Karpas-422 (cell line): ENCODE data around the gene GRIA3. TPM values are rescaled to one million over a fixed set of nuclear protein-coding genes. Genes with fewer than 3 reads are reported as not detected.

Experiments used
- DNase-seq: peaks from one replicate; pipeline ENCODE4 v3.0.0-alpha.2; 2015
- H2AFZ ChIP-seq: fragments of 200-600 bp; sonication (generic); 2 replicates; pipeline ENCODE4 v1.6.1; 2014; ENCODE audit warnings: antibody characterized with exemption, low read length, mixed read lengths
- H3K27ac ChIP-seq: fragments of 200-600 bp; sonication (generic); 2 replicates; pipeline ENCODE4 v1.5.1; 2014; ENCODE audit warnings: mild to moderate bottlenecking, low read length, moderate library complexity
- H3K27me3 ChIP-seq: fragments of 200-600 bp; sonication (generic); 2 replicates; pipeline ENCODE4 v1.6.1; 2014; ENCODE audit warnings: low read length, mixed read lengths
- H3K36me3 ChIP-seq: fragments of 200-600 bp; sonication (generic); 2 replicates; pipeline ENCODE4 v1.6.1; 2014; ENCODE audit warnings: low read length, mixed read lengths; ENCODE audit not compliant: insufficient read depth
- H3K4me1 ChIP-seq: fragments of 200-600 bp; sonication (generic); 2 replicates; pipeline ENCODE4 v1.6.1; 2014; ENCODE audit warnings: mild to moderate bottlenecking, low read length, mixed read lengths
- H3K4me2 ChIP-seq: fragments of 200-600 bp; sonication (generic); 2 replicates; pipeline ENCODE4 v1.6.1; 2014; ENCODE audit warnings: low read length, low read depth, mild to moderate bottlenecking; ENCODE audit not compliant: poor library complexity, severe bottlenecking
- H3K4me3 ChIP-seq: fragments of 200-600 bp; sonication (generic); 2 replicates; pipeline ENCODE4 v1.5.1; 2014; ENCODE audit warnings: mild to moderate bottlenecking, antibody characterized with exemption, low read length, mixed read lengths
- H3K79me2 ChIP-seq: fragments of 200-600 bp; sonication (generic); 2 replicates; pipeline ENCODE4 v1.6.1; 2014; ENCODE audit warnings: mild to moderate bottlenecking, low read length, mixed read lengths
- H3K9ac ChIP-seq: fragments of 200-600 bp; sonication (generic); 2 replicates; pipeline ENCODE4 v1.6.0; 2014; ENCODE audit warnings: low read length
- H3K9me2 ChIP-seq: fragments of 200-600 bp; sonication (generic), shearing (Covaris generic); replicated peaks from 2 replicates; pipeline ENCODE4 v1.6.0; 2014; ENCODE audit warnings: mild to moderate bottlenecking, low read length, moderate library complexity; ENCODE audit not compliant: insufficient read depth
- H3K9me3 ChIP-seq: fragments of 300-700, 200-600 bp; sonication (generic); 2 replicates; pipeline ENCODE4 v1.6.1; 2014; ENCODE audit warnings: low read length, mixed read lengths
- H4K20me1 ChIP-seq: fragments of 200-600 bp; sonication (generic); 2 replicates; pipeline ENCODE4 v1.6.1; 2014; ENCODE audit warnings: mild to moderate bottlenecking, antibody characterized with exemption, low read length, low read depth; ENCODE audit not compliant: insufficient read depth
- total RNA-seq: library from RNA; depleted of rRNA; stranded (reverse); fragments of >200 nt; shearing (Covaris generic); gene quantifications from 2 replicates; pipeline ENCODE4 v1.2.3, GENCODE V29; 2014; ENCODE audit warnings: low replicate concordance

The GRIA3 gene
- total RNA-seq, 1 experiment from 2014 or later = not detected

- Histone ChIP-seq H3K36me3 (no peaks in the 10 kb centered on the region), H3K4me3 (no peak overlapping the region)
Observed at GRCh38 chrX:123222920-123223319, 38.8 kb downstream of the GRIA3 start.

GRCh38 chrX:123223409-123223808 lies 39.3 kb downstream of the GRIA3 start:
- no peak overlapping the region for H3K27ac ChIP-seq
- no peaks in the 10 kb centered on the region for H3K36me3 ChIP-seq
- no peak overlapping the region for H3K4me2 ChIP-seq
- H3K9ac ChIP-seq = no peak overlapping the region
- DNase-seq = no peak
- no peaks in the 10 kb centered on the region for H4K20me1 ChIP-seq
- peaks cover 6% of the 10 kb centered on the region; the same call in 1 of the 2 replicates for H3K9me3 ChIP-seq
- H3K79me2 ChIP-seq = no peaks in the 10 kb centered on the region
- no peaks in the 10 kb centered on the region for H3K4me1 ChIP-seq
- H3K4me3 ChIP-seq = no peak overlapping the region
- H3K27me3 ChIP-seq = no peaks in the 10 kb centered on the region
- H2AFZ ChIP-seq = no peak overlapping the region
- no peaks in the 10 kb centered on the region for H3K9me2 ChIP-seq

More at GRCh38 chrX:123222920-123223319, 38.8 kb downstream of the GRIA3 start:
- peaks cover 6% of the 10 kb centered on the region; the same call in 1 of the 2 replicates for H3K9me3 ChIP-seq
- H3K27me3 ChIP-seq = no peaks in the 10 kb centered on the region
- no peaks in the 10 kb centered on the region for H4K20me1 ChIP-seq
- no peak overlapping the region for H3K9ac ChIP-seq
- no peak overlapping the region for H3K4me2 ChIP-seq
- no peaks in the 10 kb centered on the region for H3K9me2 ChIP-seq
- H2AFZ ChIP-seq = no peak overlapping the region
- no peaks in the 10 kb centered on the region for H3K4me1 ChIP-seq
- H3K27ac ChIP-seq = no peak overlapping the region
- DNase-seq = no peak
- H3K79me2 ChIP-seq = no peaks in the 10 kb centered on the region

- Histone ChIP-seq H3K79me2 (no peaks in the 10 kb centered on the region), H3K4me1 (no peaks in the 10 kb centered on the region), H4K20me1 (no peaks in the 10 kb centered on the region), H3K27me3 (no peaks in the 10 kb centered on the region), H3K4me3 (no peak overlapping the region), H3K36me3 (no peaks in the 10 kb centered on the region), H3K9ac (no peak overlapping the region), H3K27ac (no peak overlapping the region), H3K9me3 (peaks cover 6% of the 10 kb centered on the region; the same call in 1 of the 2 replicates), H2AFZ (no peak overlapping the region), H3K4me2 (no peak overlapping the region), H3K9me2 (no peaks in the 10 kb centered on the region)
- DNase-seq = no peak
Observed at GRCh38 chrX:123223859-123224258, 39.8 kb downstream of the GRIA3 start.

- no peak overlapping the region for H3K9ac ChIP-seq
- no peak overlapping the region for H2AFZ ChIP-seq
- no peak overlapping the region for H3K27ac ChIP-seq
- no peaks in the 10 kb centered on the region for H3K27me3 ChIP-seq
- no peaks in the 10 kb centered on the region for H3K9me2 ChIP-seq
- H3K4me2 ChIP-seq = no peak overlapping the region
- H4K20me1 ChIP-seq = no peaks in the 10 kb centered on the region
- H3K9me3 ChIP-seq = peaks cover 9% of the 10 kb centered on the region
- H3K36me3 ChIP-seq = no peaks in the 10 kb centered on the region
- H3K79me2 ChIP-seq = no peaks in the 10 kb centered on the region
- H3K4me1 ChIP-seq = no peaks in the 10 kb centered on the region
- no peak for DNase-seq
- H3K4me3 ChIP-seq = no peak overlapping the region
Observed at GRCh38 chrX:123230798-123231197, 46.7 kb downstream of the GRIA3 start.

GRCh38 chrX:123236859-123237258 lies 52.8 kb downstream of the GRIA3 start:
- Histone ChIP-seq H3K4me1 (peaks cover 20% of the 10 kb centered on the region), H2AFZ (no peak overlapping the region), H3K4me3 (no peak overlapping the region), H3K9ac (no peak overlapping the region), H3K27me3 (no peaks in the 10 kb centered on the region), H3K36me3 (no peaks in the 10 kb centered on the region), H3K27ac (no peak overlapping the region), H3K9me3 (peaks cover 3% of the 10 kb centered on the region), H3K4me2 (no peak overlapping the region), H4K20me1 (no peaks in the 10 kb centered on the region), H3K79me2 (no peaks in the 10 kb centered on the region), H3K9me2 (no peaks in the 10 kb centered on the region)
- no peak for DNase-seq

- H3K27me3 ChIP-seq = no peaks in the 10 kb centered on the region
- no peak overlapping the region for H2AFZ ChIP-seq
- no peaks in the 10 kb centered on the region; the same call in 1 of the 2 replicates for H3K9me3 ChIP-seq
- H3K9me2 ChIP-seq = no peaks in the 10 kb centered on the region
- H3K27ac ChIP-seq = no peak overlapping the region
- H4K20me1 ChIP-seq = no peaks in the 10 kb centered on the region
- peaks cover 20% of the 10 kb centered on the region for H3K4me1 ChIP-seq
- H3K4me2 ChIP-seq = no peak overlapping the region
- DNase-seq = no peak
- no peaks in the 10 kb centered on the region for H3K79me2 ChIP-seq
- no peak overlapping the region for H3K9ac ChIP-seq
- no peak overlapping the region for H3K4me3 ChIP-seq
- H3K36me3 ChIP-seq = no peaks in the 10 kb centered on the region
Observed at GRCh38 chrX:123237271-123237670, 53.2 kb downstream of the GRIA3 start.

GRCh38 chrX:123254457-123254856 lies 70.4 kb downstream of the GRIA3 start:
- H3K9me2 ChIP-seq = no peaks in the 10 kb centered on the region
- no peak overlapping the region for H3K27ac ChIP-seq
- no peak overlapping the region for H3K9ac ChIP-seq
- no peaks in the 10 kb centered on the region for H3K9me3 ChIP-seq
- H2AFZ ChIP-seq = no peak overlapping the region
- H3K4me1 ChIP-seq = no peaks in the 10 kb centered on the region
- no peak overlapping the region for H3K4me2 ChIP-seq
- no peak overlapping the region for H3K4me3 ChIP-seq
- no peaks in the 10 kb centered on the region for H3K27me3 ChIP-seq
- no peaks in the 10 kb centered on the region for H3K36me3 ChIP-seq
- no peak for DNase-seq
- H3K79me2 ChIP-seq = no peaks in the 10 kb centered on the region
- no peaks in the 10 kb centered on the region for H4K20me1 ChIP-seq

- no peaks in the 10 kb centered on the region for H3K4me1 ChIP-seq
- no peak overlapping the region for H3K27ac ChIP-seq
- no peaks in the 10 kb centered on the region for H3K27me3 ChIP-seq
- H4K20me1 ChIP-seq = no peaks in the 10 kb centered on the region
- no peaks in the 10 kb centered on the region for H3K9me3 ChIP-seq
- no peaks in the 10 kb centered on the region for H3K36me3 ChIP-seq
- no peaks in the 10 kb centered on the region for H3K79me2 ChIP-seq
- DNase-seq = no peak
- H3K9me2 ChIP-seq = no peaks in the 10 kb centered on the region
- H2AFZ ChIP-seq = no peak overlapping the region
- no peak overlapping the region for H3K4me3 ChIP-seq
- H3K9ac ChIP-seq = no peak overlapping the region
- H3K4me2 ChIP-seq = no peak overlapping the region
Observed at GRCh38 chrX:123256378-123256777, 72.3 kb downstream of the GRIA3 start.

GRCh38 chrX:123260920-123261418 lies 76.9 kb downstream of the GRIA3 start:
- Histone ChIP-seq H3K9ac (no peak overlapping the region), H3K4me1 (no peaks in the 10 kb centered on the region), H4K20me1 (no peaks in the 10 kb centered on the region)

More at GRCh38 chrX:123260920-123261418, 76.9 kb downstream of the GRIA3 start:
- Histone ChIP-seq H2AFZ (no peak overlapping the region), H3K79me2 (no peaks in the 10 kb centered on the region), H3K4me3 (no peak overlapping the region), H3K9me2 (no peaks in the 10 kb centered on the region), H3K4me2 (no peak overlapping the region), H3K27me3 (no peaks in the 10 kb centered on the region), H3K9me3 (no peaks in the 10 kb centered on the region), H3K27ac (no peak overlapping the region), H3K36me3 (no peaks in the 10 kb centered on the region)
- no peak for DNase-seq
